HEK293 (cell line): ENCODE results near the gene PSORS1C1.

Source experiments
- CTCF ChIA-PET: fragments of 350-600 bp; formaldehyde crosslinking; extraction: SDS; loops from one replicate; lab custom pipeline; 2021; ENCODE audit warnings: antibody characterized with exemption; lab: Yijun Ruan, JAX
- POLR2A ChIA-PET: fragments of 300-600 bp; formaldehyde crosslinking; extraction: SDS; loops from one replicate; lab custom pipeline; 2020; ENCODE audit warnings: antibody characterized with exemption, inconsistent platforms; lab: Yijun Ruan, JAX
- H3K27ac ChIP-seq: fragments of 200-500 bp; sonication (Bioruptor generic); 2 replicates; pipeline ENCODE4 v1.5.1; 2014; ENCODE audit warnings: low read depth, low read length, control low read depth, inconsistent platforms; ENCODE audit errors: extremely low read depth
- H3K36me3 ChIP-seq, 2 experiments: fragments of 200-500 bp in 1 of 2; sonication (Bioruptor generic) in 1 of 2; 1 replicate in 1 of 2; 2 replicates in 1 of 2; pipeline ENCODE4 v1.5.1; 2014 to 2017; ENCODE audit warnings: inconsistent platforms in 2 of 2, low read length in 2 of 2; ENCODE audit not compliant: control insufficient read depth in 2 of 2, insufficient read depth in 1 of 2
- H3K4me1 ChIP-seq: fragments of 200-500 bp; sonication (Bioruptor generic); 2 replicates; pipeline ENCODE4 v1.5.1; 2014; ENCODE audit warnings: mild to moderate bottlenecking, low read length, inconsistent platforms; ENCODE audit not compliant: control insufficient read depth, insufficient read depth
- H3K4me3 ChIP-seq: 2 replicates; pipeline ENCODE4 v1.5.1; 2011; ENCODE audit warnings: low read depth, mild to moderate bottlenecking, control low read depth, low read length, moderate library complexity
- H3K9me3 ChIP-seq: fragments of 200-500 bp; sonication (Bioruptor generic); 2 replicates; pipeline ENCODE4 v1.5.1; 2014; ENCODE audit warnings: low read depth, low read length, inconsistent platforms; ENCODE audit not compliant: control insufficient read depth, insufficient read depth
- HOXD13 ChIP-seq: sonication (generic); formaldehyde crosslinking; IDR thresholded peaks from 2 replicates; pipeline ENCODE4 v1.8.0; 2022; ENCODE audit warnings: missing genetic modification reagents, borderline replicate concordance
- REST ChIP-seq: fragments of 450-650 bp; formaldehyde crosslinking; IDR thresholded peaks from 2 replicates; pipeline ENCODE4 v1.5.1; 2016; ENCODE audit warnings: missing biosample characterization, missing genetic modification characterization
- SALL2 ChIP-seq: fragments of 450-650 bp; formaldehyde crosslinking; IDR thresholded peaks from 2 replicates; pipeline ENCODE4 v1.5.0; 2017; ENCODE audit warnings: missing biosample characterization, mild to moderate bottlenecking, missing genetic modification characterization, borderline replicate concordance
- YY2 ChIP-seq: fragments of 450-650 bp; formaldehyde crosslinking; IDR thresholded peaks from 2 replicates; pipeline ENCODE4 v1.5.1; 2016; ENCODE audit warnings: missing biosample characterization, missing genetic modification characterization
- ZBTB20 ChIP-seq: fragments of 450-650 bp; formaldehyde crosslinking; IDR thresholded peaks from 2 replicates; pipeline ENCODE4 v1.5.1; 2016; ENCODE audit warnings: missing biosample characterization, missing genetic modification characterization
- ZEB2 ChIP-seq: fragments of 450-650 bp; formaldehyde crosslinking; IDR thresholded peaks from 2 replicates; pipeline ENCODE4 v1.5.1; 2016; ENCODE audit warnings: missing biosample characterization, missing genetic modification characterization
- ZNF114 ChIP-seq: fragments of 450-650 bp; formaldehyde crosslinking; IDR thresholded peaks from 2 replicates; pipeline ENCODE4 v1.5.0; 2017; ENCODE audit warnings: missing biosample characterization, missing genetic modification characterization
- ZNF174 ChIP-seq: fragments of 450-650 bp; formaldehyde crosslinking; IDR thresholded peaks from 2 replicates; pipeline ENCODE4 v1.5.0; 2017; ENCODE audit warnings: missing biosample characterization, mild to moderate bottlenecking, missing genetic modification characterization
- ZNF239 ChIP-seq: fragments of 450-650 bp; formaldehyde crosslinking; IDR thresholded peaks from 2 replicates; pipeline ENCODE4 v1.5.1; 2016; ENCODE audit warnings: missing biosample characterization, missing genetic modification characterization
- ZNF266 ChIP-seq: fragments of 450-650 bp; formaldehyde crosslinking; IDR thresholded peaks from 2 replicates; pipeline ENCODE4 v1.5.1; 2016; ENCODE audit warnings: missing biosample characterization, missing genetic modification characterization, low read depth
- ZNF350 ChIP-seq: fragments of 450-650 bp; formaldehyde crosslinking; IDR thresholded peaks from 2 replicates; pipeline ENCODE4 v1.5.0; 2017; ENCODE audit warnings: missing biosample characterization, mild to moderate bottlenecking, missing genetic modification characterization
- ZNF510 ChIP-seq: fragments of 450-650 bp; formaldehyde crosslinking; IDR thresholded peaks from 2 replicates; pipeline ENCODE4 v1.5.1; 2018; ENCODE audit warnings: mild to moderate bottlenecking, missing genetic modification characterization, missing biosample characterization; ENCODE audit not compliant: insufficient replicate concordance
- ZNF585B ChIP-seq: fragments of 450-650 bp; formaldehyde crosslinking; IDR thresholded peaks from 2 replicates; pipeline ENCODE4 v1.5.1; 2016; ENCODE audit warnings: missing biosample characterization, missing genetic modification characterization
- ZNF600 ChIP-seq: fragments of 450-650 bp; formaldehyde crosslinking; IDR thresholded peaks from 2 replicates; pipeline ENCODE4 v1.5.1; 2016; ENCODE audit warnings: missing biosample characterization, missing genetic modification characterization
- ZNF747 ChIP-seq: fragments of 450-650 bp; formaldehyde crosslinking; IDR thresholded peaks from 2 replicates; pipeline ENCODE4 v1.5.1; 2016; ENCODE audit warnings: missing biosample characterization, missing genetic modification characterization
- ZSCAN18 ChIP-seq: fragments of 450-650 bp; formaldehyde crosslinking; IDR thresholded peaks from 2 replicates; pipeline ENCODE4 v1.5.1; 2016; ENCODE audit warnings: missing biosample characterization, missing genetic modification characterization
- ZSCAN5A ChIP-seq: fragments of 450-650 bp; formaldehyde crosslinking; IDR thresholded peaks from 2 replicates; pipeline ENCODE4 v1.5.1; 2016; ENCODE audit warnings: missing biosample characterization, missing genetic modification characterization
- TF ChIP-seq, protein P1 (sequence below): fragments of 450-650 bp; formaldehyde crosslinking; IDR thresholded peaks from 2 replicates; pipeline ENCODE4 v1.5.1; 2017; ENCODE audit warnings: missing biosample characterization, missing genetic modification characterization
- TF ChIP-seq, protein P2 (sequence below): fragments of 450-650 bp; formaldehyde crosslinking; IDR thresholded peaks from 2 replicates; pipeline ENCODE4 v1.5.1; 2016; ENCODE audit warnings: missing biosample characterization, missing genetic modification characterization
- TF ChIP-seq, protein P3 (sequence below): fragments of 450-650 bp; formaldehyde crosslinking; IDR thresholded peaks from 2 replicates; pipeline ENCODE4 v1.5.1; 2016; ENCODE audit warnings: missing biosample characterization, missing genetic modification characterization

Gene PSORS1C1

GRCh38 chr6:31090275-31090972, 24.2 kb upstream of the PSORS1C1 start:
- no peaks in the 10 kb centered on the region; a peak in 1 of 3 replicates for H3K36me3 ChIP-seq
- no peak for TF ChIP-seq ZSCAN18
- TF ChIP-seq ZEB2 (tag by site-specific recombination), result no peak
- no peak for TF ChIP-seq HOXD13 (CRISPR knock-in tag)
- TF ChIP-seq YY2 (tag by site-specific recombination), result no peak
- no peak for TF ChIP-seq ZNF114 (tag by site-specific recombination)
- no peak for TF ChIP-seq ZNF585B (tag by site-specific recombination)
- TF ChIP-seq ZBTB20, result no peak
- TF ChIP-seq ZNF510 (tag by site-specific recombination), result no peak
- TF ChIP-seq, protein P1, sequence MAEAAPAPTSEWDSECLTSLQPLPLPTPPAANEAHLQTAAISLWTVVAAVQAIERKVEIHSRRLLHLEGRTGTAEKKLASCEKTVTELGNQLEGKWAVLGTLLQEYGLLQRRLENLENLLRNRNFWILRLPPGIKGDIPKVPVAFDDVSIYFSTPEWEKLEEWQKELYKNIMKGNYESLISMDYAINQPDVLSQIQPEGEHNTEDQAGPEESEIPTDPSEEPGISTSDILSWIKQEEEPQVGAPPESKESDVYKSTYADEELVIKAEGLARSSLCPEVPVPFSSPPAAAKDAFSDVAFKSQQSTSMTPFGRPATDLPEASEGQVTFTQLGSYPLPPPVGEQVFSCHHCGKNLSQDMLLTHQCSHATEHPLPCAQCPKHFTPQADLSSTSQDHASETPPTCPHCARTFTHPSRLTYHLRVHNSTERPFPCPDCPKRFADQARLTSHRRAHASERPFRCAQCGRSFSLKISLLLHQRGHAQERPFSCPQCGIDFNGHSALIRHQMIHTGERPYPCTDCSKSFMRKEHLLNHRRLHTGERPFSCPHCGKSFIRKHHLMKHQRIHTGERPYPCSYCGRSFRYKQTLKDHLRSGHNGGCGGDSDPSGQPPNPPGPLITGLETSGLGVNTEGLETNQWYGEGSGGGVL (tag by site-specific recombination), result no peak
- no peak for TF ChIP-seq ZNF350 (tag by site-specific recombination)
- no peak for TF ChIP-seq REST
- TF ChIP-seq ZNF266 (tag by site-specific recombination), result no peak
- TF ChIP-seq SALL2 (tag by site-specific recombination), result no peak
- TF ChIP-seq ZNF600 (tag by site-specific recombination), result no peak
- no peak for TF ChIP-seq ZNF174 (tag by site-specific recombination)
- TF ChIP-seq ZNF747, result no peak
- TF ChIP-seq, protein P2, sequence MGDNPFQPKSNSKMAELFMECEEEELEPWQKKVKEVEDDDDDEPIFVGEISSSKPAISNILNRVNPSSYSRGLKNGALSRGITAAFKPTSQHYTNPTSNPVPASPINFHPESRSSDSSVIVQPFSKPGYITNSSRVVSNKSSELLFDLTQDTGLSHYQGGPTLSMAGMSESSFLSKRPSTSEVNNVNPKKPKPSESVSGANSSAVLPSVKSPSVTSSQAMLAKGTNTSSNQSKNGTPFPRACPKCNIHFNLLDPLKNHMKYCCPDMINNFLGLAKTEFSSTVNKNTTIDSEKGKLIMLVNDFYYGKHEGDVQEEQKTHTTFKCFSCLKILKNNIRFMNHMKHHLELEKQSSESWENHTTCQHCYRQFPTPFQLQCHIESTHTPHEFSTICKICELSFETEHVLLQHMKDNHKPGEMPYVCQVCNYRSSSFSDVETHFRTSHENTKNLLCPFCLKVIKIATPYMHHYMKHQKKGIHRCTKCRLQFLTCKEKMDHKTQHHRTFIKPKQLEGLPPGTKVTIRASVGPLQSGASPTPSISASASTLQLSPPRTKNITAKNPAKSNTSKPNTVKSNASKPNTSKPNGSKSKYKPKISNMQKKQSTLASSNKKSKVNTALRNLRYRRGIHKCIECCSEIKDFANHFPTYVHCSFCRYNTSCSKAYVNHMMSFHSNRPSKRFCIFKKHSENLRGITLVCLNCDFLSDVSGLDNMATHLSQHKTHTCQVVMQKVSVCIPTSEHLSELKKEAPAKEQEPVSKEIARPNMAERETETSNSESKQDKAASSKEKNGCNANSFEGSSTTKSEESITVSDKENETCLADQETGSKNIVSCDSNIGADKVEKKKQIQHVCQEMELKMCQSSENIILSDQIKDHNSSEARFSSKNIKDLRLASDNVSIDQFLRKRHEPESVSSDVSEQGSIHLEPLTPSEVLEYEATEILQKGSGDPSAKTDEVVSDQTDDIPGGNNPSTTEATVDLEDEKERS (tag by site-specific recombination), result no peak
- TF ChIP-seq, protein P3, sequence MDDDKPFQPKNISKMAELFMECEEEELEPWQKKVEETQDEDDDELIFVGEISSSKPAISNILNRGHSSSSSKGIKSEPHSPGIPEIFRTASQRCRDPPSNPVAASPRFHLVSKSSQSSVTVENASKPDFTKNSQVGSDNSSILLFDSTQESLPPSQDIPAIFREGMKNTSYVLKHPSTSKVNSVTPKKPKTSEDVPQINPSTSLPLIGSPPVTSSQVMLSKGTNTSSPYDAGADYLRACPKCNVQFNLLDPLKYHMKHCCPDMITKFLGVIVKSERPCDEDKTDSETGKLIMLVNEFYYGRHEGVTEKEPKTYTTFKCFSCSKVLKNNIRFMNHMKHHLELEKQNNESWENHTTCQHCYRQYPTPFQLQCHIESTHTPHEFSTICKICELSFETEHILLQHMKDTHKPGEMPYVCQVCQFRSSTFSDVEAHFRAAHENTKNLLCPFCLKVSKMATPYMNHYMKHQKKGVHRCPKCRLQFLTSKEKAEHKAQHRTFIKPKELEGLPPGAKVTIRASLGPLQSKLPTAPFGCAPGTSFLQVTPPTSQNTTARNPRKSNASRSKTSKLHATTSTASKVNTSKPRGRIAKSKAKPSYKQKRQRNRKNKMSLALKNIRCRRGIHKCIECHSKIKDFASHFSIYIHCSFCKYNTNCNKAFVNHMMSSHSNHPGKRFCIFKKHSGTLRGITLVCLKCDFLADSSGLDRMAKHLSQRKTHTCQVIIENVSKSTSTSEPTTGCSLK (tag by site-specific recombination), result no peak
- no peak for TF ChIP-seq ZNF239 (tag by site-specific recombination)
- TF ChIP-seq ZSCAN5A, result no peak
- TF ChIP-seq, all 188 proteins: peak for 0
- ChIA-PET CTCF (interaction anchor here (0.6 to 7.3 kb wide), 14 partner anchors 11 to 606 kb away, joined by 3 to 97 read pairs (median 4); partner anchors contain the start of gene VARS2), POLR2A (no interaction called here)
- Histone ChIP-seq H3K9me3 (no peaks in the 10 kb centered on the region), H3K4me3 (no peak overlapping the region), H3K4me1 (peaks cover 5% of the 10 kb centered on the region; the same call in 1 of the 2 replicates), H3K27ac (no peak overlapping the region)
